NCI-H524 (cell line): ENCODE measurements around the gene MBD3.
"Not testable (repeated sequence)": the region's sequence is repeated elsewhere in the genome, so short reads cannot be mapped to it uniquely, and the experiment has no call there.

Experiments
- DNase-seq, 2 experiments: peaks; one replicate each; lab custom pipeline; 2025; lab: John Stamatoyannopoulos, UW

Gene MBD3

DNA sequence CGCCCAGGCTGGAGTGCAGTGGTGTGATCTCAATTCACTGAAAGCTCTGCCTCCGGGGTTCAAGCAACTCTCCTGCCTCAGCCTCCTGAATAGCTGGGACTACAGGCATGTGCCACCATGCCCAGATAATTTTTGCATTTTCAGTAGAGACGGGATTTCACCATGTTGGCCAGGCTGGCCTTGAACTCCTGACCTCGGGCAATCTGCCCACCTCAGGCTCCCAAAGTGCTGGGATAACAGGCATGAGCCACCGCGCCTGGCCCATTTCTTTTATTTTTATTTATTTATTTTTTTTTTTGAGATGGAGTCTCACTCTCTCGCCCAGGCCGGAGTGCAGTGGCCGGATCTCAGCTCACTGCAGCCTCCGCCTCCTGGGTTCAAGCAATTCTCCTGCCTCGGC, 52.9 kb downstream of the MBD3 start:
- DNase-seq: not testable (repeated sequence)

- no peak for DNase-seq
These were observed 53.7 kb downstream of the MBD3 start for GRCh38 chr19:1538978-1539377.

- not testable (repeated sequence) for DNase-seq
These were observed 57.0 kb downstream of the MBD3 start for GRCh38 chr19:1535699-1536098.

- no peak for DNase-seq
These were observed 57.7 kb downstream of the MBD3 start for GRCh38 chr19:1534972-1535371.

GRCh38 chr19:1533510-1534150, 59.0 kb downstream of the MBD3 start:
- DNase-seq: no peak

- DNase-seq: no peak
These were observed 60.7 kb downstream of the MBD3 start for GRCh38 chr19:1532003-1532402.

- DNase-seq: no peak
These were observed 61.1 kb downstream of the MBD3 start for GRCh38 chr19:1531587-1531986.

DNA sequence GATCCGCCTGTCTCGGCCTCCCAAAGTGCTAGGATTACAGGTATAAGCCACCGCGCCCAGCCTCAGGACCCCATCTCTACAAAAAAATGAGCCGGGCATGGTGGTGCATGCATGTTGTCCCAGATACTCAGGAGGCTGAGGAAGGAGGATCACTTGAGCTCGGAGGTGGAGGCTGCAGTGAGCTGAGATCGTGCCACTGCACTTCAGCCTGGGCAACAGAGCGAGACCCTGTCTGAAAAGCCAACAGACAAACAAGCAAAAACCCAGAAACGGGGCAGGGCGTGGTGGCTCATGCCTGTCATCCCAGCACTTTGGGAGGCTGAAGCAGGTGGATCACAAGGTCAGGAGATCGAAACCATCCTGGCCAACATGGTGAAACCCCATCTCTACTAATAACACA, 61.8 kb downstream of the MBD3 start:
- DNase-seq: not testable (repeated sequence)

GRCh38 chr19:1529430-1529816, 63.2 kb downstream of the MBD3 start:
- no peak for DNase-seq

DNA sequence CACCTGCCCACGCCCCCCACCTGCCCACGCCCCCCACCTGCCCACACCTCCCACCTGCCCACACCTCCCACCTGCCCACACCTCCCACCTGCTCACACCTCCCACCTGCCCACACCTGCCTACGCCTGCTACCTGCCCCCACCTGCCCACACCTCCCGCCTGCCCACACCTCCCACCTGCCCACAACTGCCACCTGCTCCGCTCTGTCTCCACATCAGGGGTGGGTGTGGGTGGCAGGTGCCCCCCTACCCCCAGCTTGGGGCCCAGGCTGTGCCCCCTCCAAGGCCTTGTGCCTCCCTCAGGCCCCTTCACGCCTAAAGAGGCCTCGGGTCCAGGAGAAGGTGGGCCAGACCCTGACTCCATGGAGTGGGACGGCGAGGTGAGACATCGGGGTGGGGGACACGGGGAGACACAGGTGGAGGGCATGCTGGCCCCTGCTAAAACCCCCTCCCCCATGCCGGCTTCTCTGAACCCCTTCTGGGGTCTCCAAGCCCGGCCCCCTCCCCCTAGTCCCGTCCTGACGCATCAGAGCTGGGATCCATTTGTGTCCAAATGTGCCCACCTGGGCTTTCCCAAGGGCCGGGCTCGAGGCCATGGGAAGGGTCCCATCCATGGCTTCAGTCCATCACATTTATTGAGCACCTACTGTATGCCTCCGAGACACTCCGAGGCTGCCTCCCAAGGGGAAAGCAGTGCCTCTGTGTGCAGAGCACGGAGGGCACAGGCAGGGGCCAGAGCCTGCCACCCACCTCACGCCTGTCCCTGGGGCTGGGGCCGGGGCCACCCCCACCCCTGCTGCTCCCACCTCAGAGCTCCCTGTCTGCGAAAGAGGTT, 63.9 kb downstream of the MBD3 start:
- no peak for DNase-seq

DNA sequence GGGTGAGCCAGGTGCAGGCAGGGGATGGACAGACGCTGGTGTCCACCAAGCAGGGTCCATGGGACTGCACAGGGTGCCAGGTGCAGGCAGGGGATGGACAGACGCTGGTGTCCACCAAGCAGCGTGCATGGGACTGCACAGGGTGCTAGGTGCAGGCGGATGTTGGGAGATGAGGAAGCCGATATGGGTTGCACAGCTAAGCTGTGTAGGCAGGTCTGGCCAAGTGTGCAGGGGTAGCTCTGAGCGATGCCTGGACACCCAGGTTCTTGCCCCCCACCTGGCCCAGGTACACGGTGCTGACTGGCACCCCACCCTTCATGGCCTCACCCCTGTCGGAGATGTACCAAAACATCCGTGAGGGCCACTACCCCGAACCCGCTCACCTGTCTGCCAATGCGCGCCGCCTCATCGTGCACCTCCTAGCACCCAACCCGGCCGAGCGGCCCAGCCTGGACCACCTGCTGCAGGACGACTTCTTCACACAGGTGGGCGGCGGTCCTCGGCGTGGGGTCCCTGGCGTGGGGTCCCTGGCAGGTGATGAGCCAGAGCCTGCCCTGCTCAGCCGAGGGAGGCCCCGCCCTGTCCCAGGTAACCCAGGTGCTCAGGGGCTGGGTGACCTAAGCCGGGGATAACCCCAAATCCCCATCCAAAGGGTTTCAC, 64.9 kb downstream of the MBD3 start:
- no peak for DNase-seq

- DNase-seq: no peak
These were observed 65.6 kb downstream of the MBD3 start for GRCh38 chr19:1526979-1527649.

DNA sequence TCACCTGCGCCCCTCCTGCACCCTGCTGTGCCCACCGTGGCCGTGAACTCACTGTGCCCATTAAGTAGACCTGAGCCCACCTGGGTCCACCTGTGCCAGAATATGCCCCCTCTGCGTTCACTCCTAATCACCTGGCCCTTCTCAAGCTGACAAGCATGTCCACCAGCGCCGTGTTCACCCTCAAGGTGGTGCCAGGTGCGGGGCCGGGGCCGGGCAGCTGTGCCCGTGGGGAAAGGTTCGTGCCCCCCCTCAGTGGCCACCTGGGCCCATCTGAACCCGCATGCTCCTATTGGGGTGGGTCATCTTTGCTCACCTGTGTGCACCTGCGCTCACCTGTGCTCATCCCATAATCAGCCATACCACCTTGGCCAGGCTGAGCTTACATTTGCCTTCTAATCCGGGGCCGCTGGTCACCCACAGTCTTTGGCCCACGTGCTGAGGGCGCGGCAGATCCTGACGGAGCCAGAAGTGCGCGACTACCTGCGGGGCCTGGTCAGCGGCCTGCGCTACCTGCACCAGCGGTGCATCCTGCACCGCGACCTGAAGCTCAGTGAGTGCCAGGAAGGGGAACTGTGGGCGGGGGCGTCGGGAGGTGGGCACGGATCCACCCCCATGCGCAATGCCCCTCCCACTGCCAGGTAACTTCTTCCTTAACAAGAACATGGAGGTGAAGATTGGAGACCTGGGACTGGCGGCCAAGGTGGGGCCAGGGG, 66.4 kb downstream of the MBD3 start:
- DNase-seq: no peak

GRCh38 chr19:1525343-1525742, 67.3 kb downstream of the MBD3 start:
- no peak for DNase-seq

DNA sequence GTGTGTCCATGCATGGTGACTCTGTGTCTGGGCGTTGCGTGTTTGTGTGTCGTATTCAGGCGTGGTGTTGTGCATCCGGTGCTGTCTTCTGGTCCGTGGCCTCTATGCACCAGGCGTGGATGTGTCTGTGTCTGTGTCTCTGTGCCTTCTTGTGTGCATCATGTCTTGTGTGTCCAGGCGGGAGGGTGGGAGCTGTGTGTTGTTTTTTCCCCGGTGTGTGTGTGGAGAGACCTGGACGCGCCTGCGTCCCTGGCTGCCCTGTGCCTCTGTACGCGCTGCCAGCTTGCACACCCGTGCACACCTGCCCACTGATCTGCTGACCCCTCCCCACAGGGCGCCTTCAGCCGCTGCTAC, 67.7 kb downstream of the MBD3 start:
- no peak for DNase-seq

- DNase-seq: no peak
These were observed 68.2 kb downstream of the MBD3 start for GRCh38 chr19:1524287-1524971.
